Endodermal cell (in vitro differentiated cells): ENCODE data around the gene POU2F3. TPM values are rescaled to one million over a fixed set of nuclear protein-coding genes. Genes with fewer than 3 reads are reported as not detected.

Experiments
- DNase-seq: peaks from one replicate; pipeline ENCODE4 v3.0.0-alpha.2; 2017
- H3K27ac ChIP-seq: 2 replicates; pipeline ENCODE4 v1.5.1; 2013; ENCODE audit warnings: mild to moderate bottlenecking, low read depth, low read length, moderate library complexity
- H3K27me3 ChIP-seq: 2 replicates; pipeline ENCODE4 v1.6.1; 2013; ENCODE audit warnings: mild to moderate bottlenecking, low read length, moderate library complexity; ENCODE audit not compliant: insufficient read depth, control insufficient read depth, poor library complexity, severe bottlenecking
- H3K36me3 ChIP-seq: 2 replicates; pipeline ENCODE4 v1.7.0; 2013; ENCODE audit warnings: mild to moderate bottlenecking, low read length, moderate library complexity; ENCODE audit not compliant: control insufficient read depth, insufficient read depth
- H3K4me1 ChIP-seq: one replicate; pipeline ENCODE4 v1.7.0; 2013; ENCODE audit warnings: low read length; ENCODE audit not compliant: control insufficient read depth, insufficient read depth
- H3K4me3 ChIP-seq: 2 replicates; pipeline ENCODE4 v1.5.1; 2013; ENCODE audit warnings: mild to moderate bottlenecking, low read length, moderate library complexity
- H3K9ac ChIP-seq: 2 replicates; pipeline ENCODE4 v1.6.1; 2013; ENCODE audit warnings: mild to moderate bottlenecking, low read length, moderate library complexity; ENCODE audit not compliant: poor library complexity, severe bottlenecking; ENCODE audit errors: extremely low read depth
- H3K9me3 ChIP-seq: 2 replicates; pipeline ENCODE4 v1.6.1; 2013; ENCODE audit warnings: mild to moderate bottlenecking, low read length, moderate library complexity; ENCODE audit not compliant: control insufficient read depth
- H3K27ac Mint-ChIP-seq: 2 replicates; pipeline ENCODE4 v1.8.0; 2020; ENCODE audit warnings: mixed read lengths
- H3K27me3 Mint-ChIP-seq: 2 replicates; pipeline ENCODE4 v1.8.0; 2021; ENCODE audit warnings: mild to moderate bottlenecking, mixed read lengths; ENCODE audit not compliant: insufficient read depth
- H3K36me3 Mint-ChIP-seq: 2 replicates; pipeline ENCODE4 v1.8.0; 2020; ENCODE audit warnings: low read depth, mixed read lengths
- H3K4me1 Mint-ChIP-seq: 2 replicates; pipeline ENCODE4 v1.8.0; 2020; ENCODE audit warnings: mixed read lengths
- H3K4me3 Mint-ChIP-seq: 2 replicates; pipeline ENCODE4 v1.8.0; 2020; ENCODE audit warnings: mild to moderate bottlenecking, moderate library complexity, mixed read lengths
- H3K9me3 Mint-ChIP-seq: 2 replicates; pipeline ENCODE4 v1.8.0; 2020; ENCODE audit warnings: mild to moderate bottlenecking, mixed read lengths
- CTCF ChIP-seq: fragments of 200-600 bp; sonication (generic); conservative IDR thresholded peaks from 2 replicates; pipeline ENCODE4 v1.5.0; 2021; ENCODE audit warnings: antibody characterized with exemption, mild to moderate bottlenecking
- WGBS, 2 experiments: methylation state at CpG; one replicate each; pipeline versions ENCODE4 v1.1.5 to v1.1.7; 2013; ENCODE audit warnings: missing lambda C conversion rate in 2 of 2, mixed read lengths in 1 of 2; ENCODE audit not compliant: insufficient coverage in 1 of 2, insufficient read length in 1 of 2; 5-methylcytosine and 5-hydroxymethylcytosine counted together
- total RNA-seq, 2 donors: library from RNA; stranded (reverse); fragmentation: NEBNext Ultra II Directional in 1 of 2; extraction: Animal tissue kit (Norgen Biotek cat#: 25700) in 1 of 2; gene quantifications; 2 replicates in 1 of 2; 3 replicates in 1 of 2; pipeline ENCODE4 v1.2.1, GENCODE V29; 2021

POU2F3 gene
- total RNA-seq, 2 donors from 2014 or later = 0.46 TPM; not detected in 1

GRCh38 chr11:120316880-120317688 lies 77.1 kb downstream of the POU2F3 start:
- WGBS, 2 experiments = 61 to 64% methylated on average over 3 to 7 of the region's 8 CpGs
- no peak overlapping the region for H3K9ac ChIP-seq
- peaks cover 9% of the 10 kb centered on the region for H3K27me3 Mint-ChIP-seq
- peaks cover 8% of the 10 kb centered on the region for H3K4me1 ChIP-seq
- no peak overlapping the region for H3K27ac ChIP-seq
- peaks cover 19% of the 10 kb centered on the region for H3K4me1 Mint-ChIP-seq
- no peaks in the 10 kb centered on the region for H3K36me3 Mint-ChIP-seq
- peak; percentile 84 for DNase-seq
- no peaks in the 10 kb centered on the region for H3K36me3 ChIP-seq
- peak overlapping the region; percentile 27 for H3K4me3 Mint-ChIP-seq
- H3K4me3 ChIP-seq = no peak overlapping the region
- H3K9me3 ChIP-seq = no peaks in the 10 kb centered on the region
- no peaks in the 10 kb centered on the region for H3K9me3 Mint-ChIP-seq
- H3K27ac Mint-ChIP-seq = no peak overlapping the region
- no peak for TF ChIP-seq CTCF
- no peaks in the 10 kb centered on the region for H3K27me3 ChIP-seq

- 97% methylated on average over 6 to 10 of the region's 10 CpGs for WGBS, 2 experiments
- DNase-seq = peak; percentile 29
- no peak for TF ChIP-seq CTCF
- Mint-ChIP-seq H3K9me3 (no peaks in the 10 kb centered on the region), H3K4me1 (peaks cover 19% of the 10 kb centered on the region), H3K4me3 (no peak overlapping the region), H3K36me3 (no peaks in the 10 kb centered on the region), H3K27ac (no peak overlapping the region), H3K27me3 (peaks cover 9% of the 10 kb centered on the region)
- H3K9me3 ChIP-seq = no peaks in the 10 kb centered on the region
- no peak overlapping the region for H3K4me3 ChIP-seq
- H3K4me1 ChIP-seq = peaks cover 8% of the 10 kb centered on the region
- no peak overlapping the region for H3K9ac ChIP-seq
- no peaks in the 10 kb centered on the region for H3K36me3 ChIP-seq
- H3K27ac ChIP-seq = no peak overlapping the region
- no peaks in the 10 kb centered on the region for H3K27me3 ChIP-seq
These were observed 77.9 kb downstream of the POU2F3 start for GRCh38 chr11:120317689-120318480.

GRCh38 chr11:120318906-120319305 lies 79.0 kb downstream of the POU2F3 start:
- H3K4me1 Mint-ChIP-seq = peaks cover 19% of the 10 kb centered on the region
- Histone ChIP-seq H3K4me3 (no peak overlapping the region), H3K27me3 (no peaks in the 10 kb centered on the region), H3K9me3 (no peaks in the 10 kb centered on the region), H3K9ac (no peak overlapping the region), H3K4me1 (peaks cover 8% of the 10 kb centered on the region), H3K27ac (no peak overlapping the region), H3K36me3 (no peaks in the 10 kb centered on the region)
- no peaks in the 10 kb centered on the region for H3K9me3 Mint-ChIP-seq
- WGBS, 2 experiments = 90 to 93% methylated on average over 3 to 4 of the region's 4 CpGs
- peak; percentile 29 for DNase-seq
- no peak overlapping the region for H3K4me3 Mint-ChIP-seq
- peaks cover 11% of the 10 kb centered on the region for H3K27me3 Mint-ChIP-seq
- H3K36me3 Mint-ChIP-seq = no peaks in the 10 kb centered on the region
- no peak for TF ChIP-seq CTCF
- H3K27ac Mint-ChIP-seq = no peak overlapping the region
